HG02885 (cell line): ENCODE results near the gene FGD4.

Experiments used
- ATAC-seq: cut with Tn5 transposase; IDR thresholded peaks from one replicate; pipeline ENCODE4 v1.9.1; 2021; ENCODE audit warnings: mild to moderate bottlenecking; ENCODE audit not compliant: unreplicated experiment, poor library complexity

FGD4 gene

DNA sequence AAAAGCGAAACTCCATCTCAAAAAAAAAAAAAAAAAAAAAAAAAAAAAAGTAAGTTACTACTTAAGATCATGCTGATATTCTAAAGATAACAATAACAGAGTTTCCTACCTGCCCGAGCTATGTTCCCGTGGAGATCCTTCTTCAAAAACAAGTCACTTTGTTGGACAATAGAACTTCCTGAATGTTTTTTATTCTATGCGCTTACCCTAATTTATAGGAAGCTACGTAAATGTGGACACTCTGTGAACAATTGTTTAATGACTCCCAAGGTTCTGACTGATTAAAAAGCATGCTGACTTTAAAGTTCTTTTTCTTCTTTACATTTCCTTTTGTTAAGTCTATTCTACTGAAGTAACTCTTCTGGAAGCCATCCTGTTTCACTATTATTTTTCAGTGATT lies 52.5 kb downstream of the FGD4 start:
- no peak for ATAC-seq

DNA sequence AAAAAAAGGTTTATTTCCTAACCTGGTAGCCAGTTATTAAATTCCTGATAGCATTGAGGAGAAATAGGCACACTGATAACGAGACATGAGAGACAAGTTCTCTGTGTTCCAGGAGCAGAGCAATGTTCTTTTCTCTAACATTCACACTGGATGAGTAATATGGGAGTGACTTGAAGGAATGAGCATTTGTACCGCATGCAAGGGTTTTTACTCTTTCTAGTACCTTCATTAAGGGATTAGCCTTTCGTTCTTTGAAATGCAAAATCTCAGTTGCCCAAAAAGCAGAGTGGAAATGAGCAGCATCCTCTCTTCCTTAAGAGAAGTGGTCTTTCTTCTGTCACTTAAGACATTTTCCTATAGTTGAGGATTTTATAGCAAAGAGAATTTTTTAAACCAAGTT lies 54.7 kb downstream of the FGD4 start:
- no peak for ATAC-seq

DNA sequence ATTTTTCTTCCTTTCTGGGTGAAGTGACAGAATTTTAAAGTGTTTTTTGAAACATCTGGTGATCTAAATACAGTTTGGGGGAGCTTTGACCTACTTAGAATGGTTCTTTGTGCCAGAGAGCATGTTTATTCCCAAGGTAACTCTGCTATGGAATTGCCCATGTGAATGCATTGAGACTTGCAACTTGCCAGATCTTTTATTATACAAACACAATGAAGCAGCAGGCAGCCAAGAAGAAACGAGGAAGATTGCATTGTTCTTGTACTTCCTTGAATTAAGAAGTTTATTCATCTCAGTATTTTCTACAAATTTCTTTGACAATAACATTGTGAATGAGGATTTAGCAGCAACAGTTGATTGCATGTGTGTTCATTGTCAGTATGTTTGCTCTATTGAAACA lies 55.5 kb downstream of the FGD4 start:
- no peak for ATAC-seq

DNA sequence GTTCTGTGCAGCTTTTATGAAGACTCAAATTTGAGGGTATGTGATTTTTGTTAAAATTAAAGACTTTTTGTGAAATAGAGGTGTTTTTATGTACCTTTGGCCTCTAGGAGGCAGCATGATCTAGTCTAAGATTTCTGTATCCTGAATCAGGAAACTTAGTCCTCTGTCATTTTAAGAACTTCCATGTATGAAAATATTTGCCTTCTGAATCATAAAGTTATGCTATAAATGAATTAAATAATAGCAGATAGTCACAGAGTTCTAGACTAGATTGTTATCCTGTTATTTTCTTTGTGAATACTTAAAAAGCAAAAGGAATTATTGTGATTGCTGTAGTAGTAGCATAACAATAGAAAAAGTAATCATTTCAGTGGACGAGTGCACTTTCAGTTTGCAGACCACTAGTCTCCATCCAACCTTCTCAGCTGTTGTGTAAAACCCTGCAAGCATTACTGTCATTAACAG lies 56.3 kb downstream of the FGD4 start:
- peak; percentile 68 for ATAC-seq

DNA sequence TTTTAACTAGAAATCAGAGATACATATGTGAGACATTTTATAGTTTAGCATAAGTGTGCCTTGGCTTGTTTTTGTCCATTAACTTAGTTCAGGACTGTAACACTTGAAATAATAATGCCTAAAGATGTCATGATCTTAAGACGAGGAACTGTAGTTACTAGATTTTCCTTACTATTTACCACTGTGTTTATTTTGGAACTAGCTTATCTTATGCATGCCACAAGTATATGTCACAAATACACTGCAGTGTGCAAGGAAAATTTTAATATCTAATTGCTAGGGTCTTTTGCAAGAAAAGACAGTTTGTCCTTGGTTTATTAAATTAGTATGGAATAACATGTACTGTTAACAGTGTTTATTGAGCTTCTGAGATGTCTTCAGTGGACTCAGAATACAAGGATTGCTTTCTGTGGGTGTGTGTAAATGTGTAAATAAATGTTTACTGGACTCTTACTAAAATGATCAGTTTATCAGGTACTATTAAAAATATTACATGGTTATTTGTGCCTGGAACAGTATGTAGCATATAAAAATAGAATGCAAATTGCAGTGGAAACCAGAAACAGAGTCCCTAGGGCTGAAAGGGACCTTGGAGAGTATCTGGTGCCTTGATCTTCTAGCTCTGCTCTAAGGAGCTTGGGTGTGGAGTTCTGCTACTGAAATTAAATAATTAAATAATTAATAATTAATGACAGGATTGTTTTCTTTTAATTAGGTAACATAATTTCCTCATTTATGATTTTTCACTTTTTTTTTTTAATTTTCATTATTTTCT lies 58.1 kb downstream of the FGD4 start:
- ATAC-seq: no peak

DNA sequence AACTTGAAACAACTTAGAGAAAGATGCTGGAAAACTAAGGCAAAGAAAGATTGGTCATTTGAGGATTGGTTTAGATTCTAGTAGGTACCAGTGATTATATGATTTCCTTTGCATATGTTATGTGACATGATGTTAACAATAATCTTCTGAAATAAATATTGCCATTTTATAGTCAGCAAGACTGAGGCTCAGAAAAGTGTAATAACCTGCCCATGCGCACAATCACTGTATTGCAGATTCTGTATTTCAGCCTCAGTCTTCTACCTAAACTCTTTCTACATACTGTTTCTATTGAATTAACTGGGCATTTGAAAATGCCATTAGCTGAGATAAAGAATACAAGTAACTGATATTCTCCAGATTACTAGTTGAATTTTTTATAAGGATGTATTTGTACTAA lies 61.3 kb downstream of the FGD4 start:
- ATAC-seq: no peak

DNA sequence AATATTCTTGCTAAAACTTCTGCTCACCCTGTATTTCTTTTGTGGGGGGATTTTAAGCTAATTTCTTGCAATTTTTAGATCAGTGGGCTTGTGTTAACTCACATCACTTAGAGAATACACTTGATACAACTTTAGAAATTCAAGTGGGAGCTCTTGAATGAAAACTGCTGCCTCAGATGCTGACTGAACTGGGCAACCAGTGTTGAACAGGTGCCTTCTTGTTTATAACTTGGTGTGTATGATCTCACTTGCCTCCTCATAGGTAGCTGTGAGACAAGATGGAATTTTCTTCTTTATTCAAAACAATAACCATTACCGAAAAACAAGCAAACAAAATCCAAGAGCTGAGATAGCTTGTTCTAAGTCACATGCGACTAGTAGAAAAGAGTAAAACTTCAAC lies 63.5 kb downstream of the FGD4 start:
- ATAC-seq: no peak

DNA sequence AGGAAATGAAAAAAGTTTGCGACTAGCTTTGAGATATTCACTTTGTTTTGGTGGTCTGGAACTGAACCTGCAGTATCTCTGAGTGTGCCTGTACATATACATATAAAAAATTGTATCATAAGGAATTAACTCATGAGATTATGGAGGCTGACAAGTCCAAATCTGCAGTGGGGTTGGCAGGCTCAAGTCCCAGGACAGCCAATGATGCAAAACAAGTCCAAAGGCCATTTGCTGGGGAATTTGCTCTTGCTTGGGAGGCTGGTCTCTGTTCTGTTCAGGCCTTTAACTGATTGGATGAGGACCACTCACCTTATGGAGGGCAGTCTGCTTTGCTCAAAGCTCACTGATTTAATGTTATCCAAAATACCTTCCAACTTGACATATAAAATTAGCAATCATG lies 66.8 kb downstream of the FGD4 start:
- no peak for ATAC-seq

DNA sequence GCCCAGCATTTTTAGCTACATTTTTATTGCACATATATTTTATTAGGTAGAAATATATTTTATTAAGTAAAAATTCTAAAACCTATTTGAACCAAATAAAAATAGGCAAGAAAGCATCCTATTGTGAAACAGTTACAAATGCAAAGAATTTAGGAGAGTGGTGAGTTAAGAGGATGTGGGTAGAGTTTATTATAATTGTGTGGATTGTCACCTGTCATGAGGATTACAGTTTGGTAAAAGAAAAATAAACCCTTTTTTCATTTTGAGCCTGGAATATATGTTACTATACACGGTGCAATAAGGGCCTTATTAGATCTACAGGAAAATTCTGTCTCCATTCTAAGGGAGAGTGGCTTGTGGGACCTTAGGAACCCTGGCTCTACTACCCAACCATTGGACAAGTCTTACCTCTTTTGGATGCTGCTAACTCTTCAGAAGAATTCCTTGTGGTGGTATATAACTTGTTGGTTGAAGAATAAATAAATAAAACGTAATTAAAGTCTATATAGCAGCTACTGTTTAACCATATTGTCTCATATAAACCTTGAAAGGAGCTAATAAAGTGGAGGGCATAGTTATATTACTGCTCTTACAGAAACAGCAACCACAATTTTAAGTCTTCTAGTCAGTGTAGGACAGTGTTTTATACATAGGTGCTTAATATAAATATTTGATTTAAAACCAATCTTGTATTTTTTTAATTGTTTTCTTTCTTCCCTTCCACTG lies 67.8 kb downstream of the FGD4 start:
- no peak for ATAC-seq

DNA sequence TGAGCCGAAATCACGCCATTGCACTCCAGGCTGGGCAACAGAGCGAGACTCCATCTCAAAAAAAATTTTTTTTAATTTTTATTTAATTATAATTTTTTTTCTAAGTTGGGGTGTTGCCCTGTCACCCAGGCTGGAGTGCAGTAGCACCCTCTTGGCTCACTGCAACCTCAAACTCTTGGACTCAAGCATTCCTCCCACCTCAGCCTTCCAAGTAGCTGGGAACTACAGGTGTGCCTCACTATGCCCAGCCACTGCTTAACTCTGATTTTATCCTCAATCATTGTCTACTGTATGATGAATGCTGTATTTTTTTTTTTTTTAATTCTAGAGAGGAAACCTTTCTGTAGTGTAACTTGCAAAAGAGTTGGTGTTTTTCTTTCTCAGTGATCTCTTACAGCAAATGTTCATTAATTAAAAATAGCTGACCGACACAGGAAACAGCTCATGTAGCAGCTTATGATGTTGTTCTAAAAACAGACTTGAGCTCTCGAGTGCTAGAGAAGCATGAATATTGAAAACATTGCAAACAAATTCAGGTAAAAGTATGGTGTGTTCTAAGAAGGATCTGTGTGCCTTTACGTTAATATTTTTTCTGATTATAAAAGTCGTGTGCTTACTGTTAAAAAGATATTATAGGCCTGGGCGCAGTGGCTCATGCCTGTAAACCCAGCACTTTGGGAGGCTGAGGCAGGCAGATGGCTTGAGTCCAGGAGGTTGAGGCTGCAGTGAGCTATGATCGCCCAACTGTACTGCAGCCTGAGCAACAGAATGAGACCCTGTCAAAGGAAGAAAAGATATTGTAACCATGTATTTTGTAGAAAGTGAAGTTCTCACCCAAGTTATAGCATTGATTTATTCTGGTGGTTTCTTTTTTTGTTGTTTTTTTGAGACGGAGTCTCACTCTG lies 68.9 kb downstream of the FGD4 start:
- peak; percentile 81 for ATAC-seq

DNA sequence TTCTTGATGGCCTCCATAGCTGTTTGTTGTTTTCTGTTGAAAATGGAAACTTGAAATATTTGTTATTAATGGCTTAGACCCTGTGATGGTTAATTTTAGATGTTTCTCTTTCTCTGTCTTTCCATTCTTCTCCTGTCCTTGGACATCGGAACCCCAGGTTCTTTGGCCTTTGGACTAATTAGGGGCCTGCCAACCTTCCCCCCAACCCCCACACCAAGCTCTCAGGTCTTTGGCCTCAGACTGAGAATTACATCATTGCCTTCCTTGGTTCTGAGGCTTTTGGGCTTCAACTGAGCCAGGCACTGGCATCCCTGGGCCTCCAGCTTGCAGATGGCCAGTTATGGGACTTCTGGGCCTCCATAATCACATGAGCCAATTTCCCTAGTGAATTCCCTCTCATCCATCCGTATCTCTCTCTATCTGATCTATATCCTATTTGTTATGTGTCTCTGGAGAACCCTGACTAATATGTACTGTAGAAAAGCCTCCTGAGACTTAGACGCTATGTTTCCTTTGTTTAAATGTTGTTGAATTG lies 71.6 kb downstream of the FGD4 start:
- ATAC-seq: no peak

DNA sequence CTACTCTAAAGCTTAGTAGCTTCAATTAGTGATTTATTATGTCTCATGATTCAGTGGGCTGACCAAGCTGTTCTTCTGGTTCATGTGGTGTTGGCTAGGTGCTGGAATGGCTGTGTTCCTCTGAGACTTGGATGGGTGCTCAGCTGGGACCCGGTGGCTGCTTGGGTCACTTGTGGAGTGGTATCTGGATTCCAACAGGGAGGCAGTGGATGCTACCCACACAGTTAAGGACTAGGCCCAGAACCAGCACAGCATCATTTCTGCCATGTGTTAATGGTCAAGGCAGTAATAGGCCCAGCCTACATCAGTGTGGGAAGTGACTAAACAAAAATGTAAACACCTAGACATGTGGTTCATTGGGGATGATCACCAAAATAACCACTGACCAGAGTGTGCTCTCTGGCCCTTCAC lies 72.2 kb downstream of the FGD4 start:
- no peak for ATAC-seq

DNA sequence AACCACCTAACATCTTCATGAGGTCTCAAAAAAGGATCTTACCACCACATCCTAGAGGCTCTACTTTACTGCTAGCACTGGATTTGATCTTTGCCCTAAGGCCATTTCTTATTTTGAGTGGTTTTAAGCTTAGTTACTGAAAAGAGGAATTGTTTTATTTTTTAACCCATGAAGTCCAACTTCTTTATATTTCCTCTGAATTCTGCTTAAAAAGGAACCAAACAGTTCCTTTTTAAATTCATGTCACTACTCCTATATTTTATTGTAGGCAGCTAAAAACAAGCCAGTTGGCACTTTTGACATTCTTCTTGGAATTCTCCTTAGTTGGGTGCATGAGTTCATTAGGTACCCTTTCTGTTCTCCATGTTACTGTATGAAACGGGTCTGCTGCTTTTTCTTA lies 76.4 kb downstream of the FGD4 start:
- ATAC-seq: no peak

DNA sequence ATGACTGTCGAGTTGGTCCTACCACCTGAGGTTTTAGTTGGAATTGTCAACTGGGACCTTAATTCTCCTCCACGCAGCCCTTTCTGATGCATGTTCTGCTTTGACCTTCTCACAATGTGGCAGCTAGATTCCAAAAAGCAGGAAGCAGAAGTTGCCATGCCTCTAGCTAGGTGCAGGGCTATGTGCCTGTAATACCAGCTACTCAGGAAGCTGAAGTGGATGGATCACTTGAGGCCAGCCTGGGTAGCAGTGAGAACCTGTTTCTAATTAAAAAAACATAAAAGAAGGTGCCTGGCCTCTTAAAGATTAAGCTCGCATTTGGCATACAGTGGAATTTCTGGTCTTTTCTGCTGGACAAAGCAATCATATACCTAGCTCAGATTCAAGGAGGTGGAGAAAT lies 77.1 kb downstream of the FGD4 start:
- no peak for ATAC-seq

DNA sequence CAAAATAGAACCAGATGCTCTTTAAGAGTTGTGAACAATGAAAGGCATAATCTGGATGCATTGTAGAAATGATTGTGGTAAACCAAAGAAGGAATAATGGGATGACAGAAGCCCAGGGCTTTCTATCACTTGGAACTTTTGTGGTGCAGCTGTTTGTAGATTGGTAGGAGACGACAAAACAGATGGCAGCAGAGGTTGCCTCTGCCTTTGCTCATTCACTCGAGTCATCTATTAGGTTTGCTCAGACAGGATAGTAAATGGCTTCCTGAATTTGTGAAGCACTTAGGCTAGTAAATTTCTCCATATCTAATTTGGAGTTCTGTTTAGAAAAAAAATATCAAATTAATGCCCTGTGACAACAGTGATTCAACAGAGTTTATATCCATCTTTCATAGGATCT lies 78.4 kb downstream of the FGD4 start:
- no peak for ATAC-seq

DNA sequence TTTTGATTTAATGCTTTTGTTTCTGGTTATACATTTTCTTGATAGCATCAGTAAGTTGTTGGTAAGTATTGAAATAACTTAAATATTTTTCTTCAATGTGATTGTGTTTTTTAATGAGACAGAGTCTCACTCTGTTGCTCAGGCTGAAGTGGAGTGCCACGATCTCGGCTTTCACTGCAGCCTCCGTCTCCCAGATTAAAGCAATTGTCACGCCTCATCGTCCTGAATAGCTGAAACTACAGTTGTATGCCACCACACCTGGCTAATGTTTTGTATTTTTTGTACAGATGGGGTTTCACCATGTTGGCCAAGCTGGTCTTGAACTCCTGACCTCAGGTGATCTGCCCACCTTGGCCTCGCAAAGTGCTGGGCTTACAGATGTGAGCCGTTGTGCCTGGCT lies 78.8 kb downstream of the FGD4 start:
- no peak for ATAC-seq

DNA sequence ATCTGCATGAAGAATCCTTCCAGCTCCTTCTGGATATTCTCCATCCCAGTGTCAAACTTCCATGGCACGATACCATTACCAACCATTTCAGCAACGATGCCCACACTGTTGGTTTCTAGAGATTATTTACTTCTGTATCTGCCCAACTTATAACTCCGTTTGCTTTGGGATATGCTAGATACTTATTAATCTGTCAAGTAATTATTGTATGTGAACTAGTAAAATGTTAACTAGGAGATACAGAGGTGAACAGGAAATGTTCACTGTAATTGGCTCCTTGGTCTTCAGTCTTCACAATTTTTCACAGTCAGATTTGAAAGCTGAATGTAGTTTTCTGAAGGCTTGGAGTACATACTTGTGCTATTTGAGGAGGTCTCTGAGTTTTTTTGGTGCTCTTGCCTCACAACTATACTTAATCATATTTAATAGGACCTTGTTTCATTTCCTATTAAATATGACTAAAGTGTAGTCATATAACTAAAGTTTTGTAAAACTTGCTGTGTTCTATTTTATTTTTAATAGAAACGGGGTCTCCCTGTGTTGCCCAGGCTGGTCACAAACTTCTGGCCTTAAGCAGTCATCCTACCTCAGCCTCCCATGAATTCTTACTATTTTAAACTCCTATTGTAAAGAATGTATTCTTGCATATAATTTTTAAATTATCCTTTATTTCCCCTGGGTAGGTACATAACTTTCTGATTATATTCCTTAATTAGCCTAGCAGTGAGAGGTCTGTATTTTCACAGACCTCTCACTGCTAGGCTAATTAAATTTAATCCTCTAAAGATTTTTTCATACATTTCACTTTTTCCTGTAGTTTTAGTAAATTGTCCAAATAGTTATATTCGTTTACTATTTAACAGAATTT lies 79.7 kb downstream of the FGD4 start:
- no peak for ATAC-seq

DNA sequence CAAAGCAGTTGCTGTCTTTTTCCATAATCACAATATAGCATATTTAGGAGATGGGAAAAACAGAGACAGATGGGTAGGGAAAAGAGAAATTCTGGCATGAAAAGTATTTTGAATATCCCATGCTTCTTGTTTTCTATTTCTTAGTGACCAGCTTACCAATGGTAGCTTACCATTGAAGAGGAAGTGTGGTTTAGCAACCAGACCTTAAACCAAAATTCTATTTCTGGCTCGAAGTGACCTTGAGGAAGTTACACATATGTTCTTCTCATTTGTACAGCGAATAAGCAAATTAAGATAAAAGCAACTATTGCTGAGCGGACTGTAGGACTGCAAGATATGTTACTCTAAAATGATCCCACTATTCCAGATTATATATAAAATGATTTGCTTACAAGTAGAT lies 82.9 kb downstream of the FGD4 start:
- peak; percentile 88 for ATAC-seq

DNA sequence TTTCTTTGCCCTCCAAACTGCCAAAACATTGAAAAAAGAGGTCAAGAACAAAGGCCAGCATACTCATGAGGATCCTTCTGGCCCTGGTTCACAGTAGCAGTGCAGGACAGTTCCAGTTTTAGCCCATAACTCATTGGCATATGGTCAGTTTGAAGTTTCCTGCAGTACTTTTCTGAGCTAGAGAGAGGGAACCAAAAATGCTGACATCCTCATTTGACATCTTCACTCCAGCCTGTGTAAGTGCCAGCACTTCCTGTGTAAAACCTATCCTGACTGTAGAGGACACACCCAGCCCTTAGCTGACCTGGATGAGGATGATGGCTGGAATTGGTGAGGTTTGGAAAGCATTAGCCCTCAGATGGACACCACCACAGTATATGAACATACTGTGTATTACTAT lies 84.1 kb downstream of the FGD4 start:
- ATAC-seq: no peak

DNA sequence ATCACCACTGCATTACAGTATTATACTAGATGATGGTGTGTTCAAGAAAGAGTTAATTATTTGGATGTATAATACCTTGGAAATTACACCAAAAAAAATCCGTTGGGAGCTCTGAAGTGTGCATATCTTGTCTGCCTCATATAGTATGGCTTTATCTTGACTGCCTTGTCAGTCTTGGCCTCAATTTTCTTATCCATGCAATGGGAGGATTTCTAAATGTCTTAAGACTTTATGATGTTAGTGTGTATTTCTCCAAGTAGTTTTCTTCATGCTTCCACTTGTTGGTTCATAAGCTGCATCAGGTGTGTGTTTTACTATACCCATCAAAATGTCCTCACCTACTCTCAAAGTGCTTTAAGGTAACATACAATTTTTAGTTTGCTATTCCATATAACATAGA lies 84.6 kb downstream of the FGD4 start:
- no peak for ATAC-seq
